ENCODE results near the gene CLDN10. TPM values are rescaled to one million over a fixed set of nuclear protein-coding genes. Genes with fewer than 3 reads are reported as not detected.

The CLDN10 gene
- total and polyA plus RNA-seq, 2 of the 8 experiments (the other 6 are each of a cell fraction or from before 2014, with no cell fraction given) = 41.2 to 43.6 TPM

DNA sequence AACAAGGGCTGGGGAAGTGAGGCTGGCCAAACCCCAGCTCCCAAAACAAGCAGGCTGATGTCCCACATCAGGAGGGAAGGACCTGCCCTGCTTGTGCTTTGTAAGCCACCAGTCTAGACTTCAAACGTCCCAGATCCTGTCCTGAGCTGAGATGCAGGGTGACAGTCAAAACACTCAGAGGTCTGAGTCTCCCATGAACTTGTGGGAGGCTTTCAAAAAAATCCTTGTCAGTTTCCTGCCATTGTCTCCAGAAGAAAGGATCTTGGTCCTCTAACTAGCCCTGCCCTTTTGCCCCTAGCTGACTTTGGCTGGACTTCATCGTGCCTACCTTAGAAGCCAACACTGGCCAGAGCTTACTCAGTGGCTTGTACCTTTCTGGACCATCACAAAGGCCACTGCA lies 48.7 kb downstream of the CLDN10 start:
- no peak overlapping the region for H3K27ac ChIP-seq (ENCODE audit: low read depth, low read length)
- WGBS, 2 experiments (ENCODE audit: extremely low coverage in 1 of 2, insufficient coverage in 1 of 2, insufficient read length in 1 of 2, insufficient replicate concordance in 2 of 2, low coverage in 1 of 2, low lambda C conversion rate in 2 of 2, missing lambda C conversion rate in 1 of 2) = 87% methylated on average over 2 of the region's 2 CpGs; no CpG with 5 or more reads in 1 of the 2 experiments
- H2BK12ac ChIP-seq (ENCODE audit: low read depth, low read length) = no peak overlapping the region
- no peak overlapping the region for H3K23ac ChIP-seq (ENCODE audit: insufficient read length)
- H3K4me2 ChIP-seq (ENCODE audit: insufficient read depth in 1 of 2, low read depth in 2 of 2, low read length in 2 of 2) = no peak overlapping the region
- no peak overlapping the region for H2AFZ ChIP-seq (ENCODE audit: low read length)
- H2BK5ac ChIP-seq (ENCODE audit: low read depth, low read length) = no peak overlapping the region
- no peak overlapping the region for H2BK20ac ChIP-seq (ENCODE audit: low read length)
- H3K9ac ChIP-seq (replicated peaks in 1 of 4; ENCODE audit: extremely low read depth in 1 of 4, low read depth in 3 of 4, low read length in 3 of 4) = no peak overlapping the region
- H3K56ac ChIP-seq (replicated peaks; ENCODE audit: insufficient read length, low read depth, low read length) = no peak overlapping the region
- no peaks in the 10 kb centered on the region for H3K27me3 ChIP-seq (replicated peaks in 1 of 4; ENCODE audit: control insufficient read depth in 3 of 4, extremely low read depth in 1 of 4, insufficient read depth in 3 of 4, low read length in 3 of 4)
- no peak overlapping the region for H4K5ac ChIP-seq (ENCODE audit: insufficient read length, low read depth, low read length)
- no peak overlapping the region for H2AK5ac ChIP-seq (ENCODE audit: low read depth, low read length)
- ChIA-PET POLR2A (ENCODE audit: partially characterized antibody) (interaction anchor here (0.6 kb wide), 1 partner anchor 8 kb away, joined by 3 read pairs; no protein-coding TSS in a partner anchor), CTCF (ENCODE audit: partially characterized antibody) (interaction anchor here (0.9 to 1.1 kb wide), 2 partner anchors 15 to 233 kb away, joined by 3 to 4 read pairs; no protein-coding TSS in a partner anchor)
- no peak overlapping the region for H3K4me3 ChIP-seq (ENCODE audit: extremely low read depth in 1 of 4, insufficient read depth in 2 of 4, low read depth in 3 of 4, low read length in 4 of 4)
- TF ChIP-seq RBBP5 (IDR thresholded peaks at IDR 0.05; ENCODE audit: borderline replicate concordance, low read depth, low read length) (no peak), SIN3A (conservative IDR thresholded peaks at IDR 0.05 in 1 of 2, IDR thresholded peaks at IDR 0.05 in 1 of 2; ENCODE audit: low read depth in 1 of 2, low read length in 2 of 2) (no peak), RNF2 (IDR thresholded peaks at IDR 0.05; ENCODE audit: borderline replicate concordance, low read depth, low read length, missing control alignments, poor library complexity, severe bottlenecking) (no peak), BACH1 (IDR thresholded peaks at IDR 0.05; ENCODE audit: low read length) (no peak), CBX5 (IDR thresholded peaks at IDR 0.05; ENCODE audit: low read depth, low read length) (no peak), GABPA (IDR thresholded peaks at IDR 0.05; ENCODE audit: borderline replicate concordance, insufficient read depth, low read length) (no peak), ASH2L (IDR thresholded peaks at IDR 0.05; ENCODE audit: low read length) (no peak)
- H3K79me1 ChIP-seq (ENCODE audit: low read depth, low read length) = no peaks in the 10 kb centered on the region
- H3K23me2 ChIP-seq (ENCODE audit: low read depth, low read length) = no peaks in the 10 kb centered on the region
- peaks cover 0 to 10% (median 4%) of the 10 kb centered on the region in 4 experiments; a peak in 3 of 8 replicates for H3K36me3 ChIP-seq (ENCODE audit: control insufficient read depth in 2 of 4, insufficient read depth in 4 of 4, low read length in 3 of 4)
- no peaks in the 10 kb centered on the region for H3K4me1 ChIP-seq (replicated peaks in 1 of 4; ENCODE audit: control insufficient read depth in 3 of 4, insufficient read depth in 4 of 4, low read length in 3 of 4)
- H2BK120ac ChIP-seq (replicated peaks; ENCODE audit: low read depth, low read length) = no peak overlapping the region
- DNase-seq (ENCODE audit: low read depth in 1 of 2, low spot score in 2 of 2) (no peak), FAIRE-seq (no peak)
- H3K4ac ChIP-seq (replicated peaks; ENCODE audit: insufficient read length, low read depth, low read length) = no peak overlapping the region
- no peak overlapping the region for H4K91ac ChIP-seq (replicated peaks; ENCODE audit: insufficient read length, low read length)
- H3K14ac ChIP-seq (ENCODE audit: insufficient read length) = no peak overlapping the region
- no peaks in the 10 kb centered on the region for H3K79me2 ChIP-seq (ENCODE audit: control insufficient read depth in 1 of 2, insufficient read depth in 2 of 2, low read length in 2 of 2)
- H4K20me1 ChIP-seq (replicated peaks in 1 of 2; ENCODE audit: control insufficient read depth in 1 of 2, insufficient read depth in 2 of 2, low read length in 2 of 2) = no peaks in the 10 kb centered on the region
- H3K18ac ChIP-seq (ENCODE audit: extremely low read depth, low read length) = no peak overlapping the region
- no peaks in the 10 kb centered on the region for H3K9me3 ChIP-seq (ENCODE audit: insufficient read depth in 2 of 2, low read depth in 1 of 2, low read length in 1 of 2)
- no peak overlapping the region for H4K8ac ChIP-seq (ENCODE audit: extremely low read depth, insufficient read depth, low read length)
- no peak overlapping the region for H2BK15ac ChIP-seq (ENCODE audit: low read length)
